Measurements from ENCODE around the gene HERC2.
"Not testable (repeated sequence)": the region's sequence is repeated elsewhere in the genome, so short reads cannot be mapped to it uniquely, and the experiment has no call there.

The HERC2 gene
- 46.3 to 189 (median 121) reads per million in 17 experiments for total RNA-seq

- DNase-seq = not testable (repeated sequence)
These were observed at the start of gene HERC2 for GRCh38 chr15:28322129-28322588. Gene HERC2, minus strand, starts transcription at chr15:28322179. Its CDS starts 746 bp downstream, at chr15:28321433.

- DNase-seq = not testable (repeated sequence)
These were observed 43.5 kb upstream of the HERC2 start for GRCh38 chr15:28365502-28365901.

GRCh38 chr15:28357984-28358383 is 36.0 kb upstream of the HERC2 start, which contains the start of gene GOLGA6L24:
Gene GOLGA6L24, minus strand, starts transcription at chr15:28358084. Its CDS starts 61 bp downstream, at chr15:28358023.
- DNase-seq = not testable (repeated sequence)

DNA sequence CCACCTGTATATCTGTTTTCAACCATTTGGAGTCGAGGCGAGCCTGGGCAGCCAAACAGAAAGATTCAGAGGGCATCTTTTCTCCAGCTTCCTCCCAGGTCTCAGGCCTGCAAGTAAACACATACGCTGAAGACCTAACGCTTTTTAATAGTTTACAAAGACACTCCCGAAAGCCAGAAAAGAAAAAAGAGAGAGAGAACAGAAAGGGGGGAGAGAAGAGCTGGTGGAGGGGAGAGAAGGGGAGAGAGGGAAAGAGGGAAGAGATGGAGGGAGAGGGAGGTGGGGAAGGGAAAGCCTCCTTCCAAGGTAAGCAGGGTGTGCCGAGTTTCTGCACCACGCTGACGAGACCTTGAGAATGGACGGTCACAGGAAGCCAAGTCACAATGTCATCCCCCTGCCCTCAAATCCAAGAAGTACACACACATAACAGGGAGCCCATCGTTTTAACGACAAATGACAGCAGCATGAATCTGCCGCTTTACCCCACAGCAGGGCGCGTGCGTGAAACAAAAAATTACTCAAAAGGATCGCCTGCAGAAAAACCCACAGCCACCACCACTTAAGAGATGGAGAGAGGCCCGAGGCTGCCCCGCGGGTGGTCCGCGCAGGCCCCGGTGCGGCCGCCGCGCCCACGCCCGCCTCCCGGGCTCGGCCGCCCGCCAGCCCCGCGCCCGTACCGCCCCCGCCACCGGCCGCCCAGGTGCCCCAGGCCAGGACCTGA is 461 bp downstream of the HERC2 start:
- not testable (repeated sequence) for DNase-seq

DNA sequence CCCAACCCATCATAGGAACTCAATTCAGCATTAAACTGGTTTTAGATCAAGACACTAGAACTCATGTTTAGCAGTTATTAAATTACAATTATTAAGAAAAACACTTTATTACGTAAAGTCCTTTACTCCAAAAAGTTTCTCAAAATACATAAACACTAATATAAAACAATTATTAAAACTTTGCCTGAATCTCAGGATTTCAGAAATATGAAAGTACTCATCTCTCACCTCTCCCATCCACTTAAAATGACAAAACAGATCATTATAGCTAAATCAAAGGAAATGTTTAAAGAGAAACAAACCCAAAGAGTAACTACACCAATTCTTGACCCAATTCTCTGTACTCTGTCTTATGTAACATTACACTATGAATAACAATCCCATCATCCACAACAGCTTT is 2.3 kb downstream of the HERC2 start:
- DNase-seq = not testable (repeated sequence)

DNA sequence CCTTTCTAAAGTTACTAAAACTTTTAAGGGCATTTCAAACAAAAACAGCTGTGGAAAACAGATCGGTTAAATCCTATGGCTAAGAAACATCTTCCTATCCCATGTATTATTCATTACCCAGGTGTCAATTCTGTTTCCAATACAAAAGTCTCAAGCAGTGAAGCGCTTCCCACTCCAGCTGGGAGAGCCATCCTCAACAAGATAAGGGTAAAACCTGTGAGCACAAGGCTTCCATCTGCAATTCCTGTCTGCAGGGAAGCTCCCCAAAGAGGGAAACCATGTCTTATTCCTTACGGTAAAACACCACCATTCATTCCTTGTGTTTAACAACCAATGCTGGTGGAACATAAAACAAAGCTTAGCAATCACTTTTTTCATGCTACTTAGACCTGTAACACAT is 3.2 kb downstream of the HERC2 start:
- DNase-seq = not testable (repeated sequence)

- not testable (repeated sequence) for DNase-seq
These were observed 3.9 kb downstream of the HERC2 start for GRCh38 chr15:28318122-28318521.

GRCh38 chr15:28316958-28317357 is 5.0 kb downstream of the HERC2 start:
- DNase-seq = not testable (repeated sequence)

GRCh38 chr15:28310454-28310853 is 11.5 kb downstream of the HERC2 start:
- DNase-seq = not testable (repeated sequence)

GRCh38 chr15:28308718-28309117 is 13.3 kb downstream of the HERC2 start:
- DNase-seq = not testable (repeated sequence)

GRCh38 chr15:28305700-28306099 is 16.3 kb downstream of the HERC2 start:
- not testable (repeated sequence) for DNase-seq

DNA sequence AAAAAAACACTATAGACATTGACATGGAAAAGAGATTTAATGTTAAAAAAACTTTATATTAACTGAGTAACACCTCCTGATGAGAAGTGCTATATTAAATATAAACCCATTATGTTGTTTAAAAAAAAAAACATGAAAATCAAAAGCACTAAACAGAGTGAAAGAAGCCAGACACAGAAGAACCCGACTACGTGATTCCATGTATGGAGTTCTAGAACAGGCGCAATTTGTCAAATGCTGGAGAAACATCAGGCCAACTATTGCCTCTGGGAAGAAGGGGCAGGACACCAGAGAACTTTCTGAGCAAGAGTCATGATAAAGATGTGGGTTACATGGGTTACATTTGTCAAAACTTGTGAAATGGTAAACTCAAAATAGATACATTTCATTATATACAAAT is 24.5 kb downstream of the HERC2 start:
- not testable (repeated sequence) for DNase-seq

DNA sequence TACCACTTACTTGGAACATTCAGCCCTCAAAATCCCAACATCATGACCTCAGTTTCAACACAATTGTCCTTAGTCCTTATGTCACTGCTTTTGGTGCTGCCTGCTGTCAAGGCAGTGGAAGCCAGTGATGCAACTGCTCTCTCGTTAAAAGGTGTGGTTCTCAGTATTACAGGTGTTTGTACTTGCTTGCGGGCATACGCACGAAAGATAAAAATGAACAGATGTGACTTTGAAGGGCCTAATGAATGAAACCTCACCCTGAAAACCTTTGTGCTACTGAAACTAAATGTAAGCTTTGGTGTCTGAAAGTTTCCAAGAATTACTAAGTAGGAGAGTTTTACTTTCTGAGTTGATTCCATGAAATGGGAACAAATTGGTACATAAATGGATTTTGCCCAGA is 25.2 kb downstream of the HERC2 start:
- not testable (repeated sequence) for DNase-seq

DNA sequence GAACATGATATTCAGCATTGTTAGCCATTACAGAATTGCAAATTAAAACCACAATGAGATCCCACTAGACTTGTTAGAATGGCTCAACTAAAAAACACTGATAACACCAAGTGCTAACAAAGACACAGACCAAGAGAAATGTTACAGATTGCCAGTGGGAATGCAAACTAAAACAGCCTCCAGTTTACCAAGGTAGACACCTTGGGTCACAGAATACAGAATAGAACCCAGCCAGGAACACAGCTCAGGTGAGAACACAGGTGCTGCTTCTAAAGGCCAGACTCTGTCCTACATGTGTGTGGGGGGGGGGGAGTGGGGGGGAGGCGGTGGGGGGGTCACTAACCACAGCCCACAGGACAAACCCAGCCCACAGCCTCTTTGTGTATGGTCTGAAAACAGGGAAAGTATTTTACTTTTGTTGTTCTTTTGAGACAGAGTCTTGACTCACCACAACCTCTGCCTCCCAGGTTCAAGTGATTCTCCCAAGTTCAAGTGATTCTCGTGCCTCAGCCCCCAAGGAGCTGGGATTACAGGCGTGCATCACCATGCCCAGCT is 26.9 kb downstream of the HERC2 start:
- DNase-seq = not testable (repeated sequence)

GRCh38 chr15:28294560-28294959 is 27.4 kb downstream of the HERC2 start:
- DNase-seq = not testable (repeated sequence)

GRCh38 chr15:28289694-28290463 is 32.1 kb downstream of the HERC2 start:
- no peak for DNase-seq

- peak in 3 of 4 experiments; percentile 5 to 31 (median 23) for DNase-seq
These were observed 32.9 kb downstream of the HERC2 start for GRCh38 chr15:28288830-28289693.

DNA sequence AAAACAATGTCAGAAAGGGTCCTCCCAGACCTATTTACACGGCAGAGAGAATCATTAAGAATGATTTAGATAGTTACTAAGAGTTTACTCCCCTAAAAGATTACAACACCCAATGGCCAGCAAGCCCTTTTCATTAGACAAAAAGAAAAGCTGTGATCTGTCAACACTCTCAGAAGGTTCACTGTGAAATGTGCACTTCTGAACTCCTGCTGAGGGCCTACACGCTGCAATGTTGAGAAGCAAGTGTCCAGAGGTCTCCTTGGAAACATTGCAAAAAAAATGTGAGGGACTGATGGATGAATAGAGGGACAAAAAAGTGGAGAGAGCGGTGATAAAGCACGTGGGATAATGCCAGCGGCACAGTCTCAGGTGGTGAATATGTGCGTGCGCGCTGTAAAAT is 35.3 kb downstream of the HERC2 start:
- not testable (repeated sequence) for DNase-seq

- DNase-seq = no peak
These were observed 35.9 kb downstream of the HERC2 start for GRCh38 chr15:28286031-28286430.

- DNase-seq = no peak
These were observed 40.1 kb downstream of the HERC2 start for GRCh38 chr15:28281876-28282275.

DNA sequence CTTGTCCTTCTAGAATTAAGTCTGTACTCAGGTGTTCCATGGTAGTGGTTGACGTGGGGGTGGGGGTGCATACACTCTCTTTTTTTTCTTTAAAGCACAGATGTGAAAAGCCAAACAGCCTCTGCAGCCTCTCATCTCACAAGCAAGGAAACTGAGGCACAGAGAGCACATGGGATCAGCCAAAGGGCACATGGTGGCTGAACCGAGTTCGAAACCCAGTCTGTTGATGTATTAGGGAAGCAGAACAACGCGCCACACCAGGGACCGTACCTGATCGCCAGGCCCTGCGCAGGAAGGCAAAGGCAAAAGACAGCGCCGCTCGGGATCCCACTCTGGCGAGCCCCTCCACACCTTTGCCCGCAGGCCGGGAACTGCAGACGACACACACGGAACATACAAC is 47.3 kb downstream of the HERC2 start:
- no peak for DNase-seq

Measured in suppressor macrophage (primary cell).